ENCODE data around the gene NOS3.

NOS3 gene

GRCh38 chr7:150980663-150981062 lies 10.2 kb upstream of the NOS3 start:
- Histone ChIP-seq H3K36me3 (no peaks in the 10 kb centered on the region), H3K9me3 (ENCODE audit: severe bottlenecking) (no peaks in the 10 kb centered on the region), H3K27me3 (ENCODE audit: insufficient read depth, low read depth, severe bottlenecking) (no peaks in the 10 kb centered on the region), H3K27ac (peak overlapping the region; percentile 98), H3K4me3 (ENCODE audit: low read depth, low read length) (no peak overlapping the region)
- peak; percentile 85 for DNase-seq
- TF ChIP-seq CTCF (IDR thresholded peaks at IDR 0.05; ENCODE audit: low read depth, low read length): peak; percentile 58

- no peak for TF ChIP-seq CTCF (IDR thresholded peaks at IDR 0.05; ENCODE audit: low read depth, low read length)
- Histone ChIP-seq H3K4me3 (ENCODE audit: low read depth, low read length) (no peak overlapping the region), H3K27ac (peak overlapping the region; percentile 8), H3K9me3 (ENCODE audit: severe bottlenecking) (no peaks in the 10 kb centered on the region), H3K36me3 (no peaks in the 10 kb centered on the region), H3K27me3 (ENCODE audit: insufficient read depth, low read depth, severe bottlenecking) (no peaks in the 10 kb centered on the region)
- DNase-seq: no peak
Observed at GRCh38 chr7:150981644-150982043, 9.2 kb upstream of the NOS3 start.

GRCh38 chr7:150982351-150982750 lies 8.5 kb upstream of the NOS3 start:
- no peak for TF ChIP-seq CTCF (IDR thresholded peaks at IDR 0.05; ENCODE audit: low read depth, low read length)
- Histone ChIP-seq H3K4me3 (ENCODE audit: low read depth, low read length) (no peak overlapping the region), H3K27ac (no peak overlapping the region), H3K27me3 (ENCODE audit: insufficient read depth, low read depth, severe bottlenecking) (no peaks in the 10 kb centered on the region), H3K9me3 (ENCODE audit: severe bottlenecking) (no peaks in the 10 kb centered on the region), H3K36me3 (no peaks in the 10 kb centered on the region)
- DNase-seq: no peak

GRCh38 chr7:150983893-150984368 lies 6.9 kb upstream of the NOS3 start:
- Histone ChIP-seq H3K36me3 (no peaks in the 10 kb centered on the region), H3K9me3 (ENCODE audit: severe bottlenecking) (no peaks in the 10 kb centered on the region), H3K27ac (no peak overlapping the region), H3K27me3 (ENCODE audit: insufficient read depth, low read depth, severe bottlenecking) (no peaks in the 10 kb centered on the region), H3K4me3 (ENCODE audit: low read depth, low read length) (no peak overlapping the region)
- no peak for TF ChIP-seq CTCF (IDR thresholded peaks at IDR 0.05; ENCODE audit: low read depth, low read length)
- DNase-seq: no peak

- DNase-seq: peak; percentile 82
- Histone ChIP-seq H3K4me3 (ENCODE audit: low read depth, low read length) (no peak overlapping the region), H3K36me3 (no peaks in the 10 kb centered on the region), H3K27ac (peak overlapping the region; percentile 35; the same call in 1 of the 2 replicates), H3K27me3 (ENCODE audit: insufficient read depth, low read depth, severe bottlenecking) (no peaks in the 10 kb centered on the region), H3K9me3 (ENCODE audit: severe bottlenecking) (peaks cover 10% of the 10 kb centered on the region)
- TF ChIP-seq CTCF (IDR thresholded peaks at IDR 0.05; ENCODE audit: low read depth, low read length): peak; percentile 91
Observed at GRCh38 chr7:150986099-150986512, 4.7 kb upstream of the NOS3 start.

GRCh38 chr7:150986556-150986955 lies 4.3 kb upstream of the NOS3 start:
- Histone ChIP-seq H3K4me3 (ENCODE audit: low read depth, low read length) (no peak overlapping the region), H3K36me3 (no peaks in the 10 kb centered on the region), H3K9me3 (ENCODE audit: severe bottlenecking) (peaks cover 13% of the 10 kb centered on the region), H3K27ac (no peak overlapping the region), H3K27me3 (ENCODE audit: insufficient read depth, low read depth, severe bottlenecking) (no peaks in the 10 kb centered on the region)
- DNase-seq: no peak
- no peak for TF ChIP-seq CTCF (IDR thresholded peaks at IDR 0.05; ENCODE audit: low read depth, low read length)
